ENCODE data around the gene KIAA1191.

KIAA1191 gene

DNA sequence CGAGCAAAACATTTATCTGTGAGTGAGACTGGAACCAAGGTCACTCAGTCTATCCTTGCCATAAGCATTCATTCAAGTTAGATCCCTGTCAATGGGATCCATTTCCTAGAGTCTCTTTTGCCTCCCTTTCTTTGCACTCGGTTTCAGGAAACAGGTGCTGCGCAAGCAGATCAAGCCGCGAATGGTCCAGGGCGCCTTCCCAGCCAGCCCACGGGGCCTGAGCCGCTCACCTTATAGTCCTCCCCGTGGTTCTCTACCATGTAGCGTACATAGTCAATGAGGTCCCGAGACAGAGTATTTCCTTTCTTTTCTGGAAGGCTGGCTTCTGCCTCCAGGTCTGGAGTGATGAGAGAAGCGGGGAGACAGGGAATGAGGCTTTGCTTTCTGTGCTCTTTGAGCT, 23.4 kb upstream of the KIAA1191 start:
- no peak overlapping the region for H3K4me3 Mint-ChIP-seq
- H3K36me3 Mint-ChIP-seq (ENCODE audit: low read depth), result peaks cover 40% of the 10 kb centered on the region
- H3K27me3 Mint-ChIP-seq (ENCODE audit: low read depth, poor library complexity), result no peaks in the 10 kb centered on the region
- no peaks in the 10 kb centered on the region for H3K9me3 Mint-ChIP-seq
- peak overlapping the region; percentile 14 for H3K27ac Mint-ChIP-seq
- H3K4me1 Mint-ChIP-seq, result peaks cover 27% of the 10 kb centered on the region
- DNase-seq, result no peak
- TF ChIP-seq, protein P1, sequence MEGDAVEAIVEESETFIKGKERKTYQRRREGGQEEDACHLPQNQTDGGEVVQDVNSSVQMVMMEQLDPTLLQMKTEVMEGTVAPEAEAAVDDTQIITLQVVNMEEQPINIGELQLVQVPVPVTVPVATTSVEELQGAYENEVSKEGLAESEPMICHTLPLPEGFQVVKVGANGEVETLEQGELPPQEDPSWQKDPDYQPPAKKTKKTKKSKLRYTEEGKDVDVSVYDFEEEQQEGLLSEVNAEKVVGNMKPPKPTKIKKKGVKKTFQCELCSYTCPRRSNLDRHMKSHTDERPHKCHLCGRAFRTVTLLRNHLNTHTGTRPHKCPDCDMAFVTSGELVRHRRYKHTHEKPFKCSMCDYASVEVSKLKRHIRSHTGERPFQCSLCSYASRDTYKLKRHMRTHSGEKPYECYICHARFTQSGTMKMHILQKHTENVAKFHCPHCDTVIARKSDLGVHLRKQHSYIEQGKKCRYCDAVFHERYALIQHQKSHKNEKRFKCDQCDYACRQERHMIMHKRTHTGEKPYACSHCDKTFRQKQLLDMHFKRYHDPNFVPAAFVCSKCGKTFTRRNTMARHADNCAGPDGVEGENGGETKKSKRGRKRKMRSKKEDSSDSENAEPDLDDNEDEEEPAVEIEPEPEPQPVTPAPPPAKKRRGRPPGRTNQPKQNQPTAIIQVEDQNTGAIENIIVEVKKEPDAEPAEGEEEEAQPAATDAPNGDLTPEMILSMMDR (IDR thresholded peaks at IDR 0.05), result no peak

GRCh38 chr5:176384366-176384930, 22.9 kb upstream of the KIAA1191 start:
- Mint-ChIP-seq H3K36me3 (ENCODE audit: low read depth) (peaks cover 45% of the 10 kb centered on the region), H3K27ac (peak overlapping the region; percentile 14), H3K27me3 (ENCODE audit: low read depth, poor library complexity) (no peaks in the 10 kb centered on the region), H3K9me3 (no peaks in the 10 kb centered on the region), H3K4me1 (peaks cover 23% of the 10 kb centered on the region), H3K4me3 (no peak overlapping the region)
- TF ChIP-seq, protein P1 (IDR thresholded peaks at IDR 0.05), result no peak
- DNase-seq, result no peak

DNA sequence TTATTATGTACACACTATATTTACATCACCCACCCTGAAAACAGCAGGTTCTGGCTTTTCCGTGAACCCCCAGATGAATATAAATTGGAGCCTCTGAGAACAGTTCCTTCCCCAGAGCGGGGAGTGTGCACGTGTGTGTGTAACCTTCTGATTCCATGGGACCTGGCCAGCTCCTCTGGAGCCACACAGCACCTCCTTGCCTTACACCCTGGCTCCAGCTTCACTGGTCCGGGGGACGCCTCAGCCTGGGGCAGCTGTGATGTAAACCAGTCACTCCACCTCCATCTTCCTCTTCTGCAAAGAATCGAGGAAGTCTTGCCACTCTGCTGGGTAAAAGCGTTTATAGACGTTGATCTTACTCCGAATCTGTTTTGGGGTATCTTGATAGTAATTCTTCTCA, 22.4 kb upstream of the KIAA1191 start:
- no peaks in the 10 kb centered on the region for H3K27me3 Mint-ChIP-seq (ENCODE audit: low read depth, poor library complexity)
- no peak overlapping the region for H3K4me3 Mint-ChIP-seq
- H3K36me3 Mint-ChIP-seq (ENCODE audit: low read depth), result peaks cover 49% of the 10 kb centered on the region
- H3K9me3 Mint-ChIP-seq, result no peaks in the 10 kb centered on the region
- H3K27ac Mint-ChIP-seq, result no peak overlapping the region
- no peak for DNase-seq
- H3K4me1 Mint-ChIP-seq, result peaks cover 21% of the 10 kb centered on the region
- TF ChIP-seq, protein P1 (IDR thresholded peaks at IDR 0.05), result no peak

DNA sequence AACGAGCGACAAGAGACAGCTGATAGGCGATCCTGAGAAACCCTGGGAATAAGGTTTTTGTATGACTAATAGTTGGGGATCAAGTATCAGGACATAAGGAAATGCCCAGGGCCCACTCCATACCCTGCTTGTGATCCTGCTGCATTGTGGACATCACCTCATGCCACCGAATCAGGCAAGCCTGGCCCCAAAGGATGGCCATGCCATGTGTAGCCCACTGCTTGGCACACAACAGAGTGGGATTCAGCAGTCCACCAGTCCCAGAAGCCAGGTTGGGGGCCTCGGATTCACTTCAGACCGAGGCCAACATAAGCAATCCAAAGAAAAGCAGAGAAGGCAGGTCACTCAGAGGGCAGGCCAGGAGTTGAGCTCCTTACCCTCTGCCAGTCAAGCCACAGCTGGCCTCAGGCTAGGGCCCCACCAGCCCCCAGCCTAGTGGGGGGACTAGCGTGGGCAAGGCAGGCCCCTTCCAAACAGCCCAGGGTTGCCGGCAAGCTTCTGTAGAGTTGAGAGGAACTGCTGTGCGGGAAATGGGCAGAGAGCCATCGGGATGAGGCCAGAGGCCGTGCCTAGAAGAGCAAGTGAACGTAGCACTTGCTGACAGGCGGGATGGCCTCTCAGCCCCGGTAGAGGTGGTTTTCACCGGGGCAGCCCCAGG, 21.8 kb upstream of the KIAA1191 start:
- no peak overlapping the region for H3K4me3 Mint-ChIP-seq
- H3K27ac Mint-ChIP-seq, result no peak overlapping the region
- no peaks in the 10 kb centered on the region for H3K27me3 Mint-ChIP-seq (ENCODE audit: low read depth, poor library complexity)
- H3K4me1 Mint-ChIP-seq, result peaks cover 21% of the 10 kb centered on the region
- H3K36me3 Mint-ChIP-seq (ENCODE audit: low read depth), result peaks cover 49% of the 10 kb centered on the region
- TF ChIP-seq, protein P1 (IDR thresholded peaks at IDR 0.05), result no peak
- DNase-seq, result no peak
- H3K9me3 Mint-ChIP-seq, result no peaks in the 10 kb centered on the region

DNA sequence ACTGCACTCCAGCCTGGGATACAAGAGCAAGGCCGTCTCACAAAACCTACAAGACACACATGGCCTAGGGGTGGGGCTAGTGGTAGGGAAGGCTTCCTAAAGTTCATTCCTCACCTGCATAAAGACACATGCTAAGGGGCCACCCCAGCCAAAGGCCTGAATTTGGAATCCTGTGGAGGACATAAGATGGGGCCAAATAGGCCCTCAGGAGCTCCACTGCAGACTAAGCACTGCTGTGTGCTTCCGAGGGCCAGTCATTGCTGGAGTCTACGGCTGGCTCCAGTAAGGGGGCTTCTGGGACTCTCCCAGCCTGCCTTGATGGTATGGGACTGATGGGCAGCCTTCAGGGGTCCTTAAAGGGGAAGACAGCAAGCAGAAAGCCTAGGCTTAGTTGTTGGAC, 21.2 kb upstream of the KIAA1191 start:
- Mint-ChIP-seq H3K4me1 (peaks cover 16% of the 10 kb centered on the region), H3K27ac (no peak overlapping the region), H3K4me3 (no peak overlapping the region), H3K36me3 (ENCODE audit: low read depth) (peaks cover 49% of the 10 kb centered on the region), H3K9me3 (no peaks in the 10 kb centered on the region), H3K27me3 (ENCODE audit: low read depth, poor library complexity) (no peaks in the 10 kb centered on the region)
- DNase-seq, result no peak
- TF ChIP-seq, protein P1 (IDR thresholded peaks at IDR 0.05), result no peak

- Mint-ChIP-seq H3K9me3 (no peaks in the 10 kb centered on the region), H3K36me3 (ENCODE audit: low read depth) (peaks cover 49% of the 10 kb centered on the region), H3K4me1 (peaks cover 9% of the 10 kb centered on the region), H3K4me3 (no peak overlapping the region), H3K27me3 (ENCODE audit: low read depth, poor library complexity) (no peaks in the 10 kb centered on the region), H3K27ac (no peak overlapping the region)
- TF ChIP-seq, protein P1 (IDR thresholded peaks at IDR 0.05), result no peak
- DNase-seq, result no peak
These were observed 20.4 kb upstream of the KIAA1191 start for GRCh38 chr5:176381979-176382378.

All from nephron progenitor cell (in vitro differentiated cells).